DMS53 (cell line): ENCODE measurements around the gene SH3RF3.

ENCODE experiments used
- DNase-seq: peaks from one replicate; lab custom pipeline; 2025; lab: John Stamatoyannopoulos, UW

Gene SH3RF3

GRCh38 chr2:109118321-109118720 lies 10.7 kb upstream of the SH3RF3 start:
- DNase-seq = no peak

GRCh38 chr2:109120166-109120565 lies 8.8 kb upstream of the SH3RF3 start:
- peak; percentile 25 for DNase-seq

GRCh38 chr2:109120686-109121085 lies 8.3 kb upstream of the SH3RF3 start:
- peak; percentile 71 for DNase-seq

GRCh38 chr2:109123586-109124201 lies 5.3 kb upstream of the SH3RF3 start:
- peak; percentile 40 for DNase-seq

- no peak for DNase-seq
Measured at GRCh38 chr2:109124982-109125592, 3.9 kb upstream of the SH3RF3 start.

GRCh38 chr2:109125593-109126500 lies 3.2 kb upstream of the SH3RF3 start:
- DNase-seq = no peak

- peak; percentile 80 for DNase-seq
Measured at GRCh38 chr2:109126501-109126860, 2.5 kb upstream of the SH3RF3 start.

GRCh38 chr2:109127556-109127955 lies 1.4 kb upstream of the SH3RF3 start:
- no peak for DNase-seq

- peak; percentile 95 for DNase-seq
Measured at GRCh38 chr2:109128048-109128615, 873 bp upstream of the SH3RF3 start.

GRCh38 chr2:109129356-109129920 lies 433 bp downstream of the SH3RF3 start:
- DNase-seq = peak; percentile 77

- peak; percentile 75 for DNase-seq
Measured at GRCh38 chr2:109129921-109130722, 1.1 kb downstream of the SH3RF3 start.

GRCh38 chr2:109130723-109130995 lies 1.7 kb downstream of the SH3RF3 start:
- DNase-seq = no peak

GRCh38 chr2:109131777-109132176 lies 2.8 kb downstream of the SH3RF3 start:
- peak; percentile 35 for DNase-seq

GRCh38 chr2:109132626-109133025 lies 3.6 kb downstream of the SH3RF3 start:
- no peak for DNase-seq

- DNase-seq = no peak
Measured at GRCh38 chr2:109133746-109134145, 4.7 kb downstream of the SH3RF3 start.

- peak; percentile 42 for DNase-seq
Measured at GRCh38 chr2:109134741-109135358, 5.8 kb downstream of the SH3RF3 start.

- DNase-seq = peak; percentile 69
Measured at GRCh38 chr2:109135359-109136197, 6.6 kb downstream of the SH3RF3 start.

- peak; percentile 48 for DNase-seq
Measured at GRCh38 chr2:109136542-109136941, 7.5 kb downstream of the SH3RF3 start.

GRCh38 chr2:109137616-109138015 lies 8.6 kb downstream of the SH3RF3 start:
- DNase-seq = no peak

GRCh38 chr2:109138449-109138848 lies 9.4 kb downstream of the SH3RF3 start:
- peak; percentile 71 for DNase-seq
